GM18858 (cell line): Measurements from ENCODE around the gene FAM3C.

Source experiments
- ATAC-seq: cut with Tn5 transposase; IDR thresholded peaks from one replicate; pipeline ENCODE4 v1.9.1; 2021; ENCODE audit not compliant: unreplicated experiment

FAM3C gene

DNA sequence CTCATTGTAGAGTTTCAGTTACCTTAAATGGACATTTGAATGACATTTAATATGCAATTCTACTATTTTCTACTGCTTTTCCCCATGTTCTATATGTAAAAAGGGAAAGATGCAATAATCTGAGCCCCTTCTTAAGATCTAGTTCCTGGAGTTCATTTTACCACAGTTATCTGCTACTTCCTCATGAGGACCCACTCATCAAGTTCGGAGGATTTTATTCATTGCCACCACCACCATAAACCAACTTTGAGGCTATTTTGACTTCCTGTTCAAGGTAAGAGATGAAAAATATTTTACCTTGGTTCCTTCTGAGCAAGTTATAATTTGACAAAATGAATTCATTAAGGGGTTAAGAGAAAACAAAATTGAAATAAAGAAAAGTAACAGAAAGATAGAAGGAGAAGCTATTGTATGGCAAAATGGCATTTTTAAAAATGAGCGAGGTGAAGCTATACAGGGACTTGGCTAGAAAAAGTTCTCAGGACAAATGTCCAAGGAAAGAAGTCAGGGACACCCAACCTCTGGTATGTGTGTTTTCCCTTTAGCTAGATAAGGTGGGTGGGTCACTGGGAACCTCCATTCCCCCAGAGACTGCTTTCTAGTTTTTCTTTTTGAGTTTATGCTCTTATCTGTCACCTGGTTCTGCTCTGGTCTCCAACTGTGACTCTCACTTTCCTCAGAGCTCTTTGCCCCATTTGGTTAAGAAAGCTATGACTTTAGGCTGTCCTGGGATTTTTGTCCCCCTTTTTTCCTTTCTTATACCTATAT is 14.9 kb upstream of the FAM3C start:
- no peak for ATAC-seq

DNA sequence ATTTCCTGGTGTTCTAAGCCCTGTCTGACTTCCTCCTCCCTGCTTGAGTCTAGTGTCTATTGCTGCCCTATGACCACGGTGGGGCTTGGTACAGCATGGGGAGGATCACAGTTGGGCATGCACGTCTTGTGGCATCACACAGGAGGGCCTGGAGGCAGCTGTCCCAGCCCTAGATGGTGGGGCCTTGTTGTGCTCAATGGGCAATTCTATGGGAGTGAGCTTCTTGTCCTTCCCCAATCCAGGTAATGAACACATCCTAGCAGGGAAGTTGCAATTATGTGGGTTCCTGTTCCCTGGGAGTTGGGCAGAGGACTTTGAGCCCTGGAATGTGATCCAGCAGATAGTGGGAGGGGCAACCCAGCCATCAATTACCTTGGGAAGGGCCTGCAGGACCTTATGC is 10.8 kb upstream of the FAM3C start:
- no peak for ATAC-seq

DNA sequence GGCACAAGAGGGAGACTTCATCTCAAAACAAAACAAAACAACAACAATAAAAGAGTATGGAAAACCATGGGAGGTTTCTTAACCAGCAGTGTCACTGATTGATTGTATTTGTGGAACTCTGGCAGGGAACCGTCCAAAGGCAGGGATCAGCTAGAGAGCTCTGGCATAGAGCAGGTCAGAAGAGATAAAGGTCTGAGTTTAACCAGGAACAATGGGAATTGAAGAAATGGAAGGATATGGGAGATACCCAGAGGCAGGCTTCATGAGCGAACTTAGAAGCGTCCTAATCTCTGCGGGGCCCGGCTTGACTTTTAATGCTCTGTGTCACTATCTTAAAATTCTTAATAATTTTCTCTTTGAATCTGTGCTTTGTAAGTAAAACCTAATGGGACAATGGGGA is 10.4 kb upstream of the FAM3C start:
- ATAC-seq: no peak

DNA sequence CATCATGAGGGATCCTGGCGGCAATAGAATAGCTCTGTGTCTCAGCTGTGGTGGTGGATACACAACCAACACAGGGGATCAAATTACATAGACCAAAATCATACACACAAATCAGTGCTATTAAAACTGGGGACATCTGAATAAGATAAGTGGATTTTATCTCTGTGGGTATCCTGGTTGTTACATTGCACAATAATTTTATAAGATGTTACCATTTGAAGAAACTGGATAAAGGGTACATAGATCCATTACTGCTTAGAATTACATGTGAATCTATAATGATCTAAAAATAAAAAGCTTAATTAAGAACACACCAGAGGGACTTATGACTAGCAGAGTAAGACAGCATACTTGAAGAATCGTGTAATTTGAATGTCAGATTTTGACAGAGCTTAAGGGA is 8.2 kb upstream of the FAM3C start:
- ATAC-seq: no peak

DNA sequence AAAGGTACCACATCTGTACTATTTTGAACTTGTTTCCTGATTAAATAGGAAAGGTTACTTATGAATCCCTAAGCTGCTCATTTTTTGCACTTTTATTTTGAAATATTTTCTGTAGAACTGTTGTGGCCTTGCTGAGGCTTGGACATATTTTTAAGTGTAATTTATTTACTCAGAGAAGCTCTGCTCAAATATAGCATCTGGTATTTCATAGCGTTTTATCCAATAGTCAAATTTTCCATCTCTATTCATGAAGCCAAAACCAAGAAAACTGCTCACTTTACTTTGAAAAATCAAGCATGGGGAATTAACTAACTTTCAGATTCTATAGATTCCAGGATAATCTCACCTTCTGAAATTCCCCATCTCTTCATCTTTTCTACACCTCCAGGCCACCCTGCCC is 6.6 kb upstream of the FAM3C start:
- ATAC-seq: no peak

DNA sequence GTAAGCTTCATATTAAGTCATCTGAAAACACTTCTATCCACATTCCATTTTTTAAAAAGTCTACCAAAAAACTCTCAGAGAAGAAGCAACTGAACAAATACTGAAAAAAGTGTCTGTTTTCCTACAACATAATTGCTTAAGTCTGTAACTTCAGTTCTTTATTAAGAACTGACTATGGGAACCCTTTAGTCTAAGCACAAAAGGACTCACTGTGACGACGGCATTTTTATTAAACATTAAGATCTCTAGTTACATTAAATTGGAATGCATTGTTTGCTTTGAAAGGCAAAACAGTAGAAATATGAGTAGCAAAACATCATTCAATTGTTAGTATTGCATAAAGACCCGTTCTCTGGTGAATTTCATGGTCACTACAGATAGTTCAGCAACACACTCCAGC is 5.8 kb upstream of the FAM3C start:
- no peak for ATAC-seq

DNA sequence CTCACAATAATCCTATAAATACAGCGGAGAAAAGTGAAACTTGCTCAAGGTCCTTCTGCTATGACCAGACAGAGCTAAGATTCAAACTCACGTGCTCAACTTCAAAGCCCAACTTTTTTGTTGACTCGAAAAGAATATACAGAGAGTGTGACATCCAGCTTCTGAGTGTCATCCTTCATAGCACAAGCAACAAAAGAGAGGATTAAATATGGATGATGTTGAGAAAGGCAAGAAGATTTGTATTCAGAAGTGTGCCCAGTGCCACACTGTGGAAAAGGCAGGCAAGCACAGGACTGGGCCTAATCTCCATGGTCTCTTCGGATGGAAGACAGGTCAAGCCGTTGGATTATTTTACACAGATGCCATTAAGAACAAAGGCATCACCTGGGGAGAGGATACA is 2.1 kb upstream of the FAM3C start:
- ATAC-seq: no peak

DNA sequence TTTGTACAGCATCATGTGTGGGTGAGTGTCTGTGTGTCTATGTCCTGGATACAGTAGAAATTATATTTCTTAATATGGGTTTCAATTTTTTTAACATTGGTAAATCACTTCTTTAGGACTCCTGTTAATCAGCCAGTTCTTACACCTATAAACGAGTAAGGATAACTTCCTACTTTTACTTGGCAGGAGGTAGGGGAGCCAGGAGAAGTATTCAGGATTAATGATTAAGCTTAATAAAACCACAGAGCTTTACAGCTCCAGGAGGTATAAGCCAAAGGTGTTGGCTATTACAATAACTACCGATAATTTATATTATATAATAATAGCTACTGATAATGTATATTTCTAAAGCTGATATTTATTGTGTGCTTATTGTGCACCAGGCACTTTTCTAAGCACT is 1.7 kb upstream of the FAM3C start:
- no peak for ATAC-seq

DNA sequence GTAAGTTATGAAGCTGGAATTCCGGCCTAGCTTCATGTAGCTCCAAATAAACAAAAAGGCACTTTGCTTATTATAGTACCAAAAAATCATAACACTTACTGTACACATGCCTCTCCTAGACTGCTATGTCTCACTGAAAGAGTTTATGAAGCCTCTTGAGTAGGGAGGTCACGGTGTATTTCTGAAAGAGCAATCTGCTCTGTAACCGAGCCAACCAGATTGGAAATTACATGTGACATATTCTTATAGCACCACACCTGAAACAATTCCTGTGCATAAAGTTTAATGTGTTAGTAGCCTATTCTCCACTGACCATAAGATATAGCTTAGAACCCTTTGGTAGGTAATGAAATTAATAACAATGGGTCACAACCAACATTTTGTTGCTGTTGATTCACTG is 1.3 kb upstream of the FAM3C start:
- ATAC-seq: no peak

DNA sequence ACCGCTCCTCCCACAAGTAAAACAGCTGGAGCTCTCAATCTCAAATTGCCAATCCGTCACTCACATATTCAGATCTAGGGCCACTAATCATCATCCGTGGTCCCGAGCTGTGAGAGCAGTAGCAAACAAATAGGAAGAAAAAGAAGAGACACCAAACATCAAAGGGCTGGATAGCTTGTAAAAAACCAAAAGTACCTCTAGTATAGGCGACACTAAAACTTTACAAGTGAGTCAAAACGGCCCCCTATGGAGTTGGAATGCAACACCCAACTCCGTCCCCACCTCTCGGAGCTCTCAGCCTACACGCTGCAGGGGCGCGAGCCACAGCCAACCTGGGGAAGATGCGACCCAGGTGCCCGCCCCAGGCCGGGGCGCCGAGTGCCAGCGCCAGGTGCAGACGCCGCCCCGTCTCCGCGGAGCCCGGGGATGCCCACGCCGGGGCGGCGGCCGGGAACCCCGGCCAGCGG is 581 bp downstream of the FAM3C start:
- peak; percentile 25 for ATAC-seq

DNA sequence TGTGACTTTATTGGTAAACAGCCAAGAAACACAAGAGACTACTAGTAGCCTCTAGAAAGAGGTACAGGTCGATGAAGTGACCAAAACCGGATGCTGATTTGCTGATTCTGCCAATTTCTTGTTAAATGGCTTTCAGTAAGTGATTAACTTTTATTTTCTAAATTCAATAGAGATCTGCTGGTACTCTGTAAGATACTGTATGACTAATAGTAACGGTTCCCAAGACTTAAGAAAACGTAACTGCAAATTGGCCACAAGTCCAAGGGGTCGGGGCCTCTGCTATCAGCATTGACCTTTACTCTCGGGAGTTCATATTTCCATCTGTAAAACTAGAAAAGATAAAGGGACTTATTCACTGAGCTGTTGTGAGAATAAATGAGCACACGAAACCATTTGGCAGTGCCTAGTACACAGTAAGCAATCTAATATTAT is 1.4 kb downstream of the FAM3C start:
- peak; percentile 19 for ATAC-seq

DNA sequence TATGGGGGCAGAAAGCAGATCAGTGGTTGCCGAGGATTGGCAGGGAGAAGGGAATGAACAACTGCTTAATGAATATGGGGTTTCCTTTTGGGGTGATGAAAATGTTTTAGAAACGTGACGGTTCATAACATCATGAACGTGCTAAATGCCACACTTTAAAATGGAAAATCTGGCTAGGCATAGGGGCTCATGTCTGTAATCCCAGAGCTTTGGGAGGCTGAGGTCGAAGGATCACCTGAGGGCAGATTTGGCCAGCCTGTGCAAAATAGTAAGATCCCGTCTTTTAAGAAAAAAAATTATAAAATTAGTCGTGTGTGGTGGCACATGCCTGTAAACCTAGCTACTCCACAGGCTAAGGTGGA is 3.1 kb downstream of the FAM3C start:
- ATAC-seq: no peak

DNA sequence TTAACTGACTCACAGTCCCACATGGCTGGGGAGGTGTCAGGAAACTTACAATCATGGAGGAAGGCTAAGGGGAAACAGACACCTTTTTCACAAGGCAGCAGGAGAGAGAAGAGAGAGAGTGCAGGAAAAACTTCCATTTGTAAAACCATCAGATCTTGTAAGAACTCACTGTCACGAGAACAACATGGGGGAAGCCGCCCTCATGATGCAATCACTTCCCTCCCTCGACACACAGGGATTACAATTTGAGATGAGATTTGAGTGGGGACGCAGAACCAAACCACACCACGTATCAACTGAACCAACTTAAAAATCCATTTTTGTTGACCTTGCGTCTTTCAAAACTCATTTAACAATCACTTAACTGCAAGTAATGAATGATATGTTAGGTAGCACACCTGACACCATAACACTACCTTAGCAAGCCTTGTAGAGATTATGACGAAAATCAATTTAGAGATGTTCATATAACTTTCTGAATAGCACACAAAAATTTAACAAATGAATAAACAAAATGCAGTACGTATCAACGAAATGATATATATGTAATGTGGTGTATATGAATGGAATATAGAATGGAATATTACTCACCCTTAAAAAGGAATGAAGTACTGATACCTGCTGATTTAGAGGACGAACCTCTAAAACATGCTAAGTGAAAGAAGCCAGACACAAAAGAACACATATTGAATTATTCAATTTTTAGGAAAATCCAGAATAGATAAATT is 3.7 kb downstream of the FAM3C start:
- no peak for ATAC-seq

DNA sequence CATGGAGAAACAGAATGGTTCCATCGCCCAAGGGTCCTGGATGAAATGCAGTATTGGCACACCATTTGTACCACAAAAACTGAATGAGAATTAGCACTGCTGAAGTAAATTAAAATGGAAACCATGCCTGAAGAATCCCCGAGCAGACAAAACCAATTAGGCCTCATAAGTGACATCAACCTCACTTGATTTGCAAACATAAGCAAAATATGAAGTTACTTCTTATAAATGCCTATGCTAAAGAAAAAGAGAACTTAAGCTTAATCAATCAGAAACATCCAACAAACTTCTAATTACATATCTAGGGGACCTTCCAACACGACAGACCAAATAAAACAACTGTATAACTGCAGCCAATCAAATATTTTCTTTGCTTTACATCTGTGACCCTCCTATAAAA is 4.4 kb downstream of the FAM3C start:
- no peak for ATAC-seq

DNA sequence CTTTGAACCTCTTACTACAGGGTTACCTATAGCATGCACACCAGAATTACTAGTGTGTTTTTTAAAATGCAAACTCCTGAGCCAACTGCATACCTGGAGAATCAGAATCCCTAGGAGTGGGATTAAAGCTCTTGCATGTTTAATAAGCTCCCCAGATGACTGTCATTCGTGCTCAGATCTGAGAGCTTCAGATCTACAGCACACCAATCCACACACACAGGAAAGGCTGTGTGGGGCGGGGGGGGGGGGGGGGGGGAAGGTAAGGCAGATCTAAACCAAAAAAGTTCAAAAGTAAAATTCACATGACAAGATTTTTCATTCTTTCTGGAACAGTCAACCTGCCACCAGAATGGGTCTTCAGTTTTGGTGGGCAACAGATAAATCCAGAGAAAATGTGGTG is 5.5 kb downstream of the FAM3C start:
- no peak for ATAC-seq

DNA sequence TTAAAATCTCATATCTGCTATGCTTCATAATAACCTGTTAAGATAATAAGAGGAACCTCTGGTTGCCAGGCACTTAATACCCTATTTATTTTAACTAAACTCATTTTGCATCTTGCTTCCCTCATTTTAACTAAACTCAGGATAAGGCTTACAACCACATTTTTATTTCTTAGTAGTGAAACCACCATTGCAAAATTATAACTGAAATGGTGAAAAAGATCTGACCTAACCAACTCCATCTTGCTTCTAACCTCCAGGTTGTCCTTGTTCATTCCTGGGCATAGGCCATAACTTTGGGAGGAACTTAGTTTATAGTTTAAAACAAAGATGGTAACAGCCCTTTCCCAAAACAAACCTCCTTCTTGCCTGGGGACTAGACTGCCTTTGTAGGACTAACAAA is 6.0 kb downstream of the FAM3C start:
- ATAC-seq: no peak

DNA sequence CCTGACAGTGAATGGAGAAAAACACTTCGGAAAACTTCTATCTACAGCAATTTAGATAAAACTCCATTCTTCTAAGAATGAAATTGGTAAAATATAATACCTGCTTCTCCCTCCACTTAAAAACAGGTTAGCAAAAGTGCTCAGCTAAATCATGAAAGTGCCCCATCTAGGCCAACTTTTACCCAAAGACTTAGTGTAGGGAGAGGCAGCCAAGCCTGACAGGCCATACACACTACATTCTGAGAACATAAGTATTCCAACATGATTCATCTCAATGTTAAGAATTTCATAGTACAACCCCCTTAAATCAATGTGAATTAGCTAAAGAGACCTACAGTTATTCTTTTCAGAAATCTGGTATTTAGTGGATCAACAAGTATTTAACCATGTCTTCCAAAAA is 7.2 kb downstream of the FAM3C start:
- ATAC-seq: no peak

DNA sequence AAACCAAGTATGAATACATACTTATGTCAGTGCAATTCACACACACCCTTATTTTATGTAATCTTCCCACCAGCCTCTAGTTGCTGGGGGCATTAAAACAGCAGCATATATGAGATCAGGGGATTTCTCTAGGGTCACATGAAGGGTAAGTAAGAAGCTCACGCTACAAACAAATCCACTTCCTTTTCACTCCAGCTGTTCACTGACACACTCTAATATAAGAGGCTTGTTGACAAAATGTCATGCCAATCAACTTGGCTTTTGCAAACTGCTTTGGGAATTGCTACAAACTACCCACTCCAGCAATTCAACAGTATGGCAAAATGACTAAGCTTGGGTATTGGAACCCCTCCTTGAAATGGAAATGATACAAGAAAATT is 10.3 kb downstream of the FAM3C start:
- ATAC-seq: peak; percentile 95

DNA sequence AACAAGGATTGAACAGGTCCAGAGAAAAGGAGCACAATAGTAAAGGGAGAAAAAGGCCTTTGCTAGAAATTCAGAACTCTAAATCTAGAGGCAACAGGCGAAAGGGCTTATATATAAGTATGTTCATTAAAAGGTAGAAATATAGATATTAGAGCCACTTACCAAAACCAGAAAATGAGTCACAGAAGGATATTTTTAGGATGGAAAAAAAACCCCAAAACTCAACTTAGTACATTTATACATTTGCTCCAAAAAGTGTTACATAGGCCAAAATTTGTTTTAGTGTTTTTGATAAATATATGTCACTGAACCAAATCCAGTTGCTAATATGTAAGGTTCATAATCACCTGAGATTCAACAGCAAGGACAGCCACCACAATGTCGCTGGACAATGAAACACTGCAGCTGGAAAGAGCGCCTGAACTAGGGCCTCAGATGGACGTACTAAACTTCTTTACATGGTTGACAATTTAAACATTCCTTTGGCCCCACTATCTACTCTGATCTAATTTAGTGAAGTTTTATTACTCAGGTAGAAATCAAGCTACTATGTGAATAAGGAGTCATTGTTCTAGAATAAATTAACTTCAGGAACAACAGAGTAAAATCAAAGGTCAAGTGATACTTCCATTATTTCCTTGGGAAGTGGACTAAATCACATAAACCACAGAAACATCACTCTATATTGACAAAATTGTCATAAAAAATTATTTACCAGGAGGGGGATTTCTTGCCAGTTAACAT is 10.9 kb downstream of the FAM3C start:
- ATAC-seq: no peak

DNA sequence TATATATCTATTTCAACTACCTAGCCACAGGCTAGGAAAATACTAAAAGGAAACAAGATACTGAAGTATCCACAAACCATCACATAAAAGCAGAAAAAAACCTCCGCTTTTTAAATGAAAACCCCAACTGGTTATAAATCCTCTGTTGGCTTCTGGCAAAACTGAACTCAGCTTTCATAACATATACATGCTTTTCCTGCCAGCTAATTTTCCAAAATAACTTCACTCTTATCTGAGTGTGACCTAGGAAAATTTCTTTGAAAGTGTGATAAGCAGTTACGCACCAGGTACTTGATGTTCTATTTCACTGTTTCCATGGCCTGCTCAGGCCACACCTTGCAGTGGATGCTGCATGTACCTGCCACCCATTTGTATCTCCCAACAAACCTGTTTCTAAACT is 11.8 kb downstream of the FAM3C start:
- ATAC-seq: no peak

DNA sequence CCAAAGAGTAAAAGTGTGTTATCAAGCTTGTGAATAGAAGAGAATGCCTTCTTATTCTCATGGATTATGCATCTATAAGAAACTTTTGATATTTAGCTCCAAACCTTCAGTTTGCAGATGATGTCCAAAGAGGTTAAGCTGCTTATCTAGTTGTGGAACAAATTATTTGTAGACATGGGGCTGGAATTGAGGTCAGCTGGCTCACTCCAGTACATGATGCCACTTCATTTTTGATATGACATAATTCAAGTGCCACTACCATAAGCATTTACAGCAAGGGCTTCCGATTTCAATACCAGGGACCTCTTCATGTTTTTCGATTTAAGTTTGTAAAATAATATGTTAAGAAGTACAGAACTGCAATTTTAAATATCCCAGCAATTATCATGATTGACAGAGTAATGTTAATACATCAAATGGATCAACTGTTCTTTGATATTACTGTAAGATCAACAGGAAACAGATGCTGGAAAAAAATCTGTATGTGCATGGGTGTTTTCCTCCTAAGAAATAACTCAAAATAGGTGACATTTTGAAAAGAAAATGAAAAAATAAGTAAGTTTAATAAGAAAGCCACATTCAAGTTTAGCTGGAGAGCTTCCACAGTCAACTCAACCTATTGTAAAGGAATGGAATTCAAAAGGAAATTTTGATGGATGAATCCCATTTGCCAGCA is 12.7 kb downstream of the FAM3C start:
- ATAC-seq: no peak
